MG63 (cell line): ENCODE results near the gene SLC13A2. TPM values are rescaled to one million over a fixed set of nuclear protein-coding genes. Genes with fewer than 3 reads are reported as not detected.

Source experiments
- DNase-seq: peaks from one replicate; pipeline ENCODE4 v3.0.0-alpha.2; 2020
- H3K27me3 ChIP-seq: fragments of 250-450 bp; sonication (Bioruptor Pico); 2 replicates; pipeline ENCODE4 v1.5.1; 2020; ENCODE audit warnings: mild to moderate bottlenecking, moderate library complexity
- H3K36me3 ChIP-seq: fragments of 250-450 bp; sonication (Bioruptor Pico); 2 replicates; pipeline ENCODE4 v1.5.1; 2020; ENCODE audit warnings: mild to moderate bottlenecking, moderate library complexity
- H3K4me3 ChIP-seq: fragments of 250-450 bp; sonication (Bioruptor Pico); 2 replicates; pipeline ENCODE4 v1.5.1; 2020; ENCODE audit warnings: mild to moderate bottlenecking, moderate library complexity
- H3K9me3 ChIP-seq: fragments of 250-450 bp; sonication (Bioruptor Pico); 2 replicates; pipeline ENCODE4 v1.5.1; 2020; ENCODE audit warnings: mild to moderate bottlenecking, moderate library complexity
- total RNA-seq: library from RNA; depleted of rRNA; stranded (reverse); fragments of >200 nt; shearing (Covaris generic); gene quantifications from 2 replicates; pipeline ENCODE4 v1.2.3, GENCODE V29; 2014; ENCODE audit warnings: low replicate concordance

SLC13A2 gene
- total RNA-seq, 1 experiment from 2014 or later: not detected

DNA sequence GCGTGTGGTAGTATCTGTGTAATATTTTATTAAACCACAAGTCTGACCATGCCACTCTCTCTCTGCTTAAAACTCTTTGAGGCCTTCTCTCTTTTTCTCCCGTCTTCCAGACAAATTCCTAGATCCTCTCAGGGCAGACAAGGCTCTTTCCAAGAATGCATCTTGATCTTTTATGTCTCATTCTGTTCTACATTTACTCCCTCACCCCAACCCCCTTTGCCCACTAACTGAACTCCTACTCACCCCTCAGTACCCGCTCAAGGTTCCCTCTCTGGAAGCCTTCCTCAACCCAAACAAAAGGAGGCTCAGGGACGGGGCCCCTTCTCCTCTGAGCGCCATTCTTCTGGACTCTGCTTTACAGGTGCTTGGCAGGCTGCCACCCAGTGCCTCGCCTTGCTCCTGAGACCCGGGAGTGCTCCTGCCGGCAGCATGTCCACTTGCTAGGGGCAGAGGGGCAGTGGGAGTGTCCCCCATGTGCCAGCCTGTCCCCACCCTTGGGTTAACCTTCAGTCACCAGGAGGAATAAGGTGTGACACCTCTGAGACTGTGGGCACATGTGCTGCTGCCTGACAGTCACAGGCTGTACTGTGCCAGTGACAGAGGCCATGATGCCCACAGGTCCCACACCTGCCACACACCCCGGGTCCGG lies 9.2 kb downstream of the SLC13A2 start:
- no peak for DNase-seq
- Histone ChIP-seq H3K9me3 (no peaks in the 10 kb centered on the region), H3K4me3 (no peak overlapping the region), H3K27me3 (no peaks in the 10 kb centered on the region), H3K36me3 (no peaks in the 10 kb centered on the region)

DNA sequence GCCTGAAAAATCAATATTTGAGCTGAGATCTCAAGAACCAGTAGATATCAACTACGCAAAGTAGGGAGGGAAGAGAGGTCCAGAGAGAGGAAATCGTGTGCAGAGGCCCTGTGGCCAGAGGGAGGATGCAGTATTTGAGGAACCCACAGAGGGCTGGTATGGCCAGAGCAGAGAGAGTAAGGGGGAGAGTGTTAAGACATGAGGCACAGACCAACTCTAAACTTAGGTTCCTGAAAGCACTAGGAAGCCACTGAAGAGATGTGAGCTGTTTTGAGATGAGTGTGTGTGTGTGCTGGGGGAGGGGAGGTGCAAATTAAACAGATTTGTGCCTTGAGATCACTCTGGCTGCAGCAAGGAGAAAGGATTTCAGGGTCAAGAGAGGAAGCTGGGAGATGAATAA lies 10.9 kb downstream of the SLC13A2 start:
- no peak for DNase-seq
- Histone ChIP-seq H3K27me3 (no peaks in the 10 kb centered on the region), H3K9me3 (no peaks in the 10 kb centered on the region), H3K4me3 (no peak overlapping the region), H3K36me3 (no peaks in the 10 kb centered on the region)

- no peaks in the 10 kb centered on the region for H3K27me3 ChIP-seq
- H3K36me3 ChIP-seq: no peaks in the 10 kb centered on the region
- H3K9me3 ChIP-seq: no peaks in the 10 kb centered on the region
- no peak for DNase-seq
- no peak overlapping the region for H3K4me3 ChIP-seq
Measured at GRCh38 chr17:28485049-28485448, 11.6 kb downstream of the SLC13A2 start.

DNA sequence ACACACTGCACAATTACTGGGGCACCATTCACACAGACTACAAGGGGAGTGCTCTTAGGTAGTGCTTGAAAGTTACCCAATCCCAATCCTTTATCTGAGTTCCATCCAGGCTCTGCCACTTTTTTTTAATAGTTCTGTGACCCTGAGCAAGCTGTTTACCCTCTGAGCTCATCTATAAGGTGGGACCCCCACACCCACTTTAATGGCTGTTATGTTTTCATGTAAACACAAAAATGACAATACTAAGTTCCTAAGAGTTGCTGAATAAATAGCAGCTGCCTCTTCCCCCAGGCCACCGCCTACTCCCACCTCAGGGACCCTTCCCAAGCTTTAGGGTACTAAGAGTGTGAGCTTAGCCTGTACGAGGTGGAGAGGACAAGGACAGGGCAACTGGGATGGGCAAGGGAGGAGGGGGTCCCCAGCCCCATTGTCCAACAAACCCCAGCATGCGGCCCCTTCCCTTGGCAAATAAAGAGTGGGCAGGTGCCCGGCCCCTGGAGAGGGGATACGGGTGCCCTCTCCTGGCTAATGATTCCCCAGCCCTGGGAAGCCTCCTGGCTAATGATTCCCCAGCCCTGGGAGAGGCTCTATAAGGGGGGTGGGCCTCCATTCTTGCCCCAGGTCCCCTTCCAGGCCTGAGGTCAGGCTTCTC lies 14.6 kb downstream of the SLC13A2 start:
- H3K9me3 ChIP-seq: no peaks in the 10 kb centered on the region
- H3K27me3 ChIP-seq: no peaks in the 10 kb centered on the region
- no peak for DNase-seq

GRCh38 chr17:28488533-28489276 lies 15.3 kb downstream of the SLC13A2 start:
- Histone ChIP-seq H3K27me3 (no peaks in the 10 kb centered on the region), H3K36me3 (no peaks in the 10 kb centered on the region), H3K4me3 (no peak overlapping the region), H3K9me3 (no peaks in the 10 kb centered on the region)
- DNase-seq: no peak

More for the DNA sequence above, 14.6 kb downstream of the SLC13A2 start:
- H3K4me3 ChIP-seq: no peak overlapping the region
- H3K36me3 ChIP-seq: no peaks in the 10 kb centered on the region

DNA sequence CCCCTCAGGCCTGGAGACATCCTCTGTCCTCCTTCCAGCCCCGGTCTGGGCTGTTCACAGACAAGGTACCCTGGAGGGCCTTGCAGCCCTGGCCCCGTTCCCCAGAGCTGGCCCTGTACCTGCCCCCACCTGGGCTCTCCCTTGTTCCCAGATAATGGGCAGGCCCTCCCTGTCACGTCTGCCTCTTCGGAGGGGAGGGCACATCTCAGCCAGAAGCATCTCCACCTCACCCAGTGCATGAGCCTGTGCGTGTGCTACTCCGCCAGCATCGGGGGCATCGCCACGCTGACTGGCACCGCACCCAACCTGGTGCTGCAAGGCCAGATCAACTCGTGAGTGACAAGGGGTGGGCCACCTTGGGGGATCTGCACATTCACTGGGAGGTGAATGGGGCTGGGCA lies 17.8 kb downstream of the SLC13A2 start:
- Histone ChIP-seq H3K4me3 (no peak overlapping the region), H3K9me3 (no peaks in the 10 kb centered on the region), H3K27me3 (no peaks in the 10 kb centered on the region), H3K36me3 (no peaks in the 10 kb centered on the region)
- DNase-seq: no peak

GRCh38 chr17:28491860-28492259 lies 18.4 kb downstream of the SLC13A2 start:
- no peak for DNase-seq
- Histone ChIP-seq H3K36me3 (no peaks in the 10 kb centered on the region), H3K9me3 (no peaks in the 10 kb centered on the region), H3K27me3 (no peaks in the 10 kb centered on the region), H3K4me3 (no peak overlapping the region)

GRCh38 chr17:28492352-28493310 lies 19.2 kb downstream of the SLC13A2 start:
- Histone ChIP-seq H3K9me3 (no peaks in the 10 kb centered on the region), H3K36me3 (no peaks in the 10 kb centered on the region), H3K4me3 (no peak overlapping the region), H3K27me3 (no peaks in the 10 kb centered on the region)
- no peak for DNase-seq

DNA sequence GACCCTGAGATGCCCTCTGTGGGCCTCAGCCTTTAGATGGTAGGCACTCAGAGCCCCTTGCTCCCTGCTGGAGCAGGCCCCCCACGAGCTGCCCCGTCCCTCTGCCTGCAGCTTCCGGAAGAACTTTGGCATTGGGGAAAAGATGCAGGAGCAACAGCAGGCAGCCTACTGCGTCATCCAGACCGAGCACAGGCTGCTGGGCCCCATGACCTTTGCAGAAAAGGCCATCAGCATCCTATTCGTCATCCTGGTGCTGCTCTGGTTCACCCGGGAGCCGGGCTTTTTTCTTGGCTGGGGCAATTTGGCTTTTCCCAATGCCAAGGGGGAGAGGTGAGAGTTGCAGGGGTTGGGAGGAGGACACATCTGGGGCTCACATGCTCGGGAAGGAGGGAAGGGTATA lies 20.0 kb downstream of the SLC13A2 start:
- no peaks in the 10 kb centered on the region for H3K9me3 ChIP-seq
- no peaks in the 10 kb centered on the region for H3K36me3 ChIP-seq
- no peak overlapping the region for H3K4me3 ChIP-seq
- DNase-seq: no peak
- H3K27me3 ChIP-seq: no peaks in the 10 kb centered on the region

DNA sequence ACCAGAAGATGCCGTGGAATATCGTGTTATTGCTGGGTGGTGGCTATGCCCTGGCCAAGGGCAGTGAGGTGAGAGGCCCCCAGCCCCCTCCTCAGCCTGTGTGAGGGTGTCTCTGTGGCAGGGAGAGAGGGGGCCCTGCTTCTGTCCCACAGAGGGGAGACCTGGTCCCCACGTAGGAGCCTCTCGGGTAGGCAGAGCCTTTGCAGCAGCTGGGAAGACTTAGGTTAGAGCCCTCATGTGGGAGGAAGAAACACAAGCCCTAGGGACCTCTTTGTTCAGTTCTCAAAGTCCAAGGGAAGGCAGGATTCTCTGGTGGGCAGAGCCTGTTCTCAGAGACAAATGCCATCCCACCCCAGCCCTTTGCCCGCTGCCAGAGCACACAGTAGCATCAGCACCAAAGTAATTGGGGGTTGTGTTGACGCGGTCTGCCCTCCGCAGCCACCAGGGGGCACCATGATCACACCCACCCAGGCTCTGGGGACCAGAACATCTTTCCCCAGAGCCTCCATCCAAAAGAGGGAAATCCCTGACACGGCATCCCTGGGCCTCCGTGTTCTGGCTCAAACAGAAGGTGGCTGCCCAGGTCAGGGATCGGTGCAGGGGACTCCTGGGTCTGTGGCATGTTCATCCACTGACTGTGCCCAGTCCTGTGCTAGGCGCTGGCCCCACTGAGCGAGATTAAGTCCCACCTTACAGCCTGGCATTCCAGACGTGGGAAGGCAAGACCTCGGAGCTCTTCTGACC lies 21.2 kb downstream of the SLC13A2 start:
- H3K9me3 ChIP-seq: no peaks in the 10 kb centered on the region
- H3K27me3 ChIP-seq: no peaks in the 10 kb centered on the region
- no peaks in the 10 kb centered on the region for H3K36me3 ChIP-seq
- peak; percentile 67 for DNase-seq
- H3K4me3 ChIP-seq: no peak overlapping the region

GRCh38 chr17:28495635-28496034 lies 22.2 kb downstream of the SLC13A2 start:
- H3K9me3 ChIP-seq: no peaks in the 10 kb centered on the region
- no peaks in the 10 kb centered on the region for H3K27me3 ChIP-seq
- H3K36me3 ChIP-seq: no peaks in the 10 kb centered on the region
- DNase-seq: no peak
- H3K4me3 ChIP-seq: no peak overlapping the region

GRCh38 chr17:28497931-28498330 lies 24.5 kb downstream of the SLC13A2 start:
- no peak for DNase-seq
- H3K36me3 ChIP-seq: no peaks in the 10 kb centered on the region

DNA sequence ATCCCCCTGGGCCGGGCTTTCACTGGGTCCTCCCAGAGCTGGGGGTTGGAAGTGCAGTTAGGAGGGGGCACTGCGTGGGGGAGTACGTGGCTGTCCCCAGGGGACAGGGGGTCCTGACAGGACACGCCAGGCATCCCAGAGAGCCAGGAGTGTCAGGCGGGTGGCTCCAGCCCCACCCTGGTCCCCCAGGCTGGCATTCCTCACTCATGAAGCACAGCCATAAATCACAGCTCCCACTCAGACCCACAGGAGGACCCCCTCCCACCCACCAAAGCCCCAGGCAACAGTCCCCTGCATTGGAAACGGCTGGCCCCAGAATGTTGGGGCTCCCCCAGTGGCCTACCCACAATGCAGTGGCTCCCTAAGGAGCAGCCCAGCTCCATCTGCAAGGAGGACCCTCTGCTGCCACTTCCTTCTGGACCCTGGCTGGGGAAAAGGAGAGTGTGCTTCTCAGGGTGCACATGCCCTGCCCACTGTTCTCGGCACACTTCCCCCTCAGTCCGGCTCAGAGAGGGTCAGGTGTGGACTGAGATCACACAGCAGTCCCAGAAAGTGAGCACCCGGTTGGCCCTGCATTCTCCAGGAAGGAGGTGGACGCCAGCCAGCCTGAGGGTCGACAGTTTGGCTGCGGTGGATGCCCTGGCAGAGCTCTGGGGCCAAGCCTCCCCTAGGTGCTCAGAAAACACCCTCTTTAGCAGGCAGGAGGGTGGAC lies 25.4 kb downstream of the SLC13A2 start:
- Histone ChIP-seq H3K9me3 (no peaks in the 10 kb centered on the region), H3K27me3 (no peaks in the 10 kb centered on the region), H3K36me3 (no peaks in the 10 kb centered on the region), H3K4me3 (no peak overlapping the region)
- DNase-seq: no peak

More at GRCh38 chr17:28497931-28498330, 24.5 kb downstream of the SLC13A2 start:
- Histone ChIP-seq H3K4me3 (no peak overlapping the region), H3K27me3 (no peaks in the 10 kb centered on the region), H3K9me3 (no peaks in the 10 kb centered on the region)

DNA sequence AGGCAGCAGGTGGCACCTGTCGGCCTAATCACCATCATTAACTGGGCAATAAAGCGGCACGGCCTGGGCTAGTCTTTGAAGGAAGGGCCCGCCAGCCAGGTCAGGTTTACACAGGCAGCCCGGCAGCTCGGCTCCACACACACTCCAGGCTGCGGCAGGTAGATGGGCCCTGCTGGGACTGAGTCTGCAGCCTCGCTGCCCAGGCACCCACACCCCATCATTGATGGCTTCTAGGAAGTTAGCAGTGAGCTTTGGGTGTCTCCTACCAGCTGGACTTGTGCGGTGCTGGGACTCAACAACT lies 25.9 kb downstream of the SLC13A2 start:
- no peaks in the 10 kb centered on the region for H3K36me3 ChIP-seq
- no peak for DNase-seq
- no peaks in the 10 kb centered on the region for H3K27me3 ChIP-seq
- H3K9me3 ChIP-seq: no peaks in the 10 kb centered on the region
- no peak overlapping the region for H3K4me3 ChIP-seq

DNA sequence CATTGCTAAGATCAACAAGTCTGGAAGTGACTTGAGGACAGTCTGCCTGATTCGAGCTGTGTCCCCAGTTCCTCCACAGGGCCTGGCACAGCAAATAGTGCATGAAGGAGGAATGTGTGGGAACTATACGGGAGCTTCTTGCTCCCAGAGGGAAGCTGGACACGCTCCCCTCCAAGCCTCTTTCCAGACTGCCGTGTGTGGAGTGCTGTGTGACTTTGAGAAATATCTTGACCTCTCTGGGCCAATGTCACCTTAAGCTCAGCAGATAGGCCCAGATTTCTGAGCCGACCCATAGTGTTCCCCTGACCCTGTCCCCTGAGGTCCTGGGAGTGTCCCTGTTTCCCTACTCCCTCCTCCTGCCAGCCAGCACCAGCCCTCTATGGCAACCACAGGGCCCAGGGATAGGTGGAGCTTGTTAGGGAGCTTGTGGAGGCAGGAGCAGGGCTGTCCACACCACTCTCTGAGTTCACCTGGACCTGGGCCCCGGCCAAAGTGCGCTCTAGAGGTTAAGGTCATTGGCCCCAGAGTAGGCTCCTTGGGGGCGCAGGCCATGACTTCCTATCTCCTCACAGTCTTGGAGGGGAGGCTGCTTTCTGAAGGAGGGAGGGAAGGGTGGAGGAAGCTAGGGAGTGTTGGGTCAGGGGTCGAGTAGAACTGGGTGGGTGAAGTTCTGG lies 26.4 kb downstream of the SLC13A2 start:
- Histone ChIP-seq H3K4me3 (no peak overlapping the region), H3K9me3 (no peaks in the 10 kb centered on the region), H3K27me3 (no peaks in the 10 kb centered on the region), H3K36me3 (no peaks in the 10 kb centered on the region)
- DNase-seq: no peak
